Left lung (tissue), 10 donors: ENCODE measurements around the gene GMFB. TPM values are rescaled to one million over a fixed set of nuclear protein-coding genes. Genes with fewer than 3 reads are reported as not detected.

Source experiments
- ATAC-seq: fragments of 200-7000 bp; cut with Tn5 transposase; one replicate; pipeline ENCODE4 v1.9.1; 2020; ENCODE audit warnings: moderate library complexity
- DNase-seq, 4 donors: peaks; one replicate each; pipeline ENCODE4 v3.0.0-alpha.2; 2013 to 2020
- H3K27ac ChIP-seq, 2 donors: fragments of 200-600 bp; sonication (generic) in 1 of 2; one replicate each; pipeline versions ENCODE4 v1.5.0 to v1.8.0; 2020 to 2021
- H3K27me3 ChIP-seq, 2 donors: fragments of 200-600 bp; sonication (generic) in 1 of 2; one replicate each; pipeline versions ENCODE4 v1.5.0 to v1.8.0; 2020 to 2021
- H3K36me3 ChIP-seq, 2 donors: fragments of 200-600 bp; sonication (generic) in 1 of 2; one replicate each; pipeline versions ENCODE4 v1.5.0 to v1.8.0; 2020 to 2021
- H3K4me1 ChIP-seq, 2 donors: fragments of 200-600 bp; one replicate each; pipeline ENCODE4 v1.8.0; 2021
- H3K4me3 ChIP-seq, 2 donors: fragments of 200-600 bp; sonication (generic) in 1 of 2; one replicate each; pipeline versions ENCODE4 v1.5.0 to v1.8.0; 2020 to 2021; ENCODE audit warnings: mild to moderate bottlenecking in 1 of 2
- H3K9me3 ChIP-seq, 2 donors: fragments of 200-600 bp; sonication (generic) in 1 of 2; one replicate each; pipeline versions ENCODE4 v1.5.0 to v1.8.0; 2020 to 2021
- CTCF ChIP-seq, 2 donors: fragments of 200-600 bp; sonication (generic) in 1 of 2; IDR thresholded peaks; one replicate each; pipeline versions ENCODE4 v1.5.0 to v1.8.0; 2021; ENCODE audit warnings: antibody characterized with exemption in 2 of 2
- intact Hi-C, 2 donors: fragments of 100-400 bp; cut with DNase I; formaldehyde crosslinking; loops; one replicate each; pipeline versions ENCODE4 v1.11.2 to v1.14.2; 2022
- polyA plus RNA-seq, 6 donors: library from polyadenylated mRNA; unstranded; fragments of 120-200 nt; gene quantifications; one replicate each; pipeline ENCODE4 v1.2.1, GENCODE V29; 2013; ENCODE audit not compliant: insufficient read length in 6 of 6
- total RNA-seq, 2 donors: library from RNA; stranded (reverse); fragmentation: NEBNext Ultra II Directional; extraction: Animal tissue kit (Norgen Biotek cat#: 25700); gene quantifications; one replicate each; pipeline ENCODE4 v1.2.1, GENCODE V29; 2021
- donor health status: DM: no; HTN: yes; CAD: no.
- donor health status: DM: no; HTN: no; CAD: no.

Gene GMFB
- total and polyA plus RNA-seq, 8 donors, result 54.8 to 73.9 (median 70.4) TPM

DNA sequence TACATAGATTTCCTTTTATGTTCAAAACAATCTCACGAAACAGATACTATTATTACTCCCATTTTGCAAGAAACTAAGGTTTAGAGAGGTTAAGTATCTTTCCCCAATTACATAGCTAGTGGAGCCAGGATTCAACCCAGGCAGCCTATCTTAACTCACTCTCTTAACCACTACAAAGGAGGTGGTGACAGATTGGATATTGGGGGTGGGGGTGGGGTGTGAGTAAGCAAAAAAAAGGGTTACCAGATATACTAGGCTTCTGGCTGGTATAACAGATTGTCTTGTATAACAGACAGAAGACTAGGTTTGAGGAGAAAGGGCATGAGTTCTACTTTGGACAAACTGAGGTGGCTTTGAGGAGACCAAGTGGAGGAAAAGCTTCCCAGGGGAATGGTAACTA lies 2.1 kb downstream of the GMFB start:
- TF ChIP-seq CTCF (IDR thresholded peaks at IDR 0.05), result no peak
- peak overlapping the region in 1 of 2 donors; percentile 13 for H3K27ac ChIP-seq
- intact Hi-C loops, result no loop called here
- DNase-seq (no peak), ATAC-seq (no peak)
- no peaks in the 10 kb centered on the region for H3K9me3 ChIP-seq
- peaks cover 0 to 17% of the 10 kb centered on the region in 2 donors for H3K36me3 ChIP-seq
- H3K27me3 ChIP-seq, result no peaks in the 10 kb centered on the region
- peaks cover 17 to 62% of the 10 kb centered on the region in 2 donors for H3K4me1 ChIP-seq
- no peak overlapping the region for H3K4me3 ChIP-seq

- intact Hi-C loops, result no loop called here
- TF ChIP-seq CTCF (IDR thresholded peaks at IDR 0.05), result no peak
- peaks cover 10 to 51% of the 10 kb centered on the region in 2 donors for H3K4me1 ChIP-seq
- peaks cover 0 to 29% of the 10 kb centered on the region in 2 donors for H3K36me3 ChIP-seq
- no peak overlapping the region for H3K27ac ChIP-seq
- H3K27me3 ChIP-seq, result no peaks in the 10 kb centered on the region
- no peaks in the 10 kb centered on the region for H3K9me3 ChIP-seq
- DNase-seq (no peak), ATAC-seq (no peak)
- H3K4me3 ChIP-seq, result no peak overlapping the region
These were observed 4.9 kb downstream of the GMFB start for GRCh38 chr14:54483846-54484245.

DNA sequence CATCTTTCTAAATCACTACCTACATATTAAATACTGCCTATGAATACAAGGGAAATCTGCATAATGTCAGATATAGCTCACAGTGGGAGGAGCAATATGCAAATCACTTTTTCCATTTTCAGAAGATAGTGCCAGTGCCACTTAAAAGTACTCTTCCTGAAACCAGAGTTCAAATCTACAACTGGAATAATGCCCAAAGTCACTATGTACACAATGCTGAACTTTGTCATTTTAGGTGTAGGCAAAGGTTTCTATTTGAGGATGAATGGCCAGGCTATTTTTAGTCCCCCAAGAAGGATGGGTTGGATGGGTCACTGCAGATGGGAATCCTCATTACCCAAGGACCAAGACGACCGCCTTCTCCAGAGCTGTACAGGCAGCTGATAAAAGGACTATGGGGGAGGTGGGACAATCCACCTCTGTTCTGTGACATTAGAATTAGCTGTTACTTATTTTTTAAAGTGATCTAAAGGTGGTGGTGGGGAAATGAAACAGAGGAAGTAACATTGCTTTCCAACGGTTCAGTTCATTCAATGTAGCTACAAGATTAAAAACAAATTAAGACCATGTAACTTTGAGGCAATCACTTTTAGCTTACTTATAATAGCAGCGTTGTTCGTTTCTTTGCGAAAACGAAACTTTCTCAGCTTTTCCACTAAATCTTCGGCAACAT lies 5.6 kb downstream of the GMFB start:
- no peak for TF ChIP-seq CTCF (IDR thresholded peaks at IDR 0.05)
- ATAC-seq (no peak), DNase-seq (no peak)
- H3K27ac ChIP-seq, result no peak overlapping the region
- H3K4me1 ChIP-seq, result peaks cover 10 to 51% of the 10 kb centered on the region in 2 donors
- intact Hi-C loops, result no loop called here
- no peaks in the 10 kb centered on the region for H3K27me3 ChIP-seq
- no peaks in the 10 kb centered on the region for H3K9me3 ChIP-seq
- no peak overlapping the region for H3K4me3 ChIP-seq
- peaks cover 0 to 35% of the 10 kb centered on the region in 2 donors for H3K36me3 ChIP-seq

- Histone ChIP-seq H3K27ac (no peak overlapping the region), H3K4me1 (peaks cover 4 to 39% of the 10 kb centered on the region in 2 donors), H3K27me3 (no peaks in the 10 kb centered on the region), H3K9me3 (no peaks in the 10 kb centered on the region), H3K36me3 (peaks cover 0 to 43% of the 10 kb centered on the region in 2 donors), H3K4me3 (no peak overlapping the region)
- no peak for DNase-seq
- no peak for ATAC-seq
- intact Hi-C loops, result no loop called here
- no peak for TF ChIP-seq CTCF (IDR thresholded peaks at IDR 0.05)
These were observed 7.1 kb downstream of the GMFB start for GRCh38 chr14:54481695-54482094.

GRCh38 chr14:54480830-54481562 lies 7.8 kb downstream of the GMFB start:
- DNase-seq (no peak), ATAC-seq (no peak)
- Histone ChIP-seq H3K36me3 (peaks cover 0 to 43% of the 10 kb centered on the region in 2 donors), H3K27ac (no peak overlapping the region), H3K9me3 (no peaks in the 10 kb centered on the region), H3K4me3 (no peak overlapping the region), H3K27me3 (no peaks in the 10 kb centered on the region), H3K4me1 (peaks cover under 1 to 33% of the 10 kb centered on the region in 2 donors)
- no peak for TF ChIP-seq CTCF (IDR thresholded peaks at IDR 0.05)
- intact Hi-C loops, result no loop called here
